Stimulated activated effector memory CD8-positive, alpha-beta T cell treated with anti-CD3 and anti-CD28 coated beads, Interleukin-12 subunit alpha, Interleukin-12 subunit beta, amount 100 ng/mL, for 72 hours (primary cell): ENCODE results near the gene OAS1.
"Not testable (repeated sequence)": the region's sequence is repeated elsewhere in the genome, so short reads cannot be mapped to it uniquely, and the experiment has no call there.

Source experiments
- ATAC-seq: fragments of 150-1000 bp; cut with Tn5 transposase; 2 replicates; pipeline ENCODE4 v1.10.0; 2021
- DNase-seq, 2 donors: peaks; one replicate each; pipeline ENCODE4 v3.0.0; 2021 to 2022; ENCODE audit warnings: low spot score in 2 of 2
- H3K27ac Mint-ChIP-seq: one replicate; pipeline ENCODE4 v1.8.0; 2022; ENCODE audit warnings: mild to moderate bottlenecking, mixed read lengths
- H3K36me3 Mint-ChIP-seq: one replicate; pipeline ENCODE4 v1.8.0; 2022; ENCODE audit warnings: mild to moderate bottlenecking, mixed read lengths
- H3K4me1 Mint-ChIP-seq: one replicate; pipeline ENCODE4 v1.8.0; 2022; ENCODE audit warnings: mixed read lengths
- H3K4me3 Mint-ChIP-seq: one replicate; pipeline ENCODE4 v1.8.0; 2022; ENCODE audit warnings: mild to moderate bottlenecking, mixed read lengths
- H3K9me3 Mint-ChIP-seq: one replicate; pipeline ENCODE4 v1.8.0; 2022; ENCODE audit warnings: mixed read lengths

Gene OAS1

DNA sequence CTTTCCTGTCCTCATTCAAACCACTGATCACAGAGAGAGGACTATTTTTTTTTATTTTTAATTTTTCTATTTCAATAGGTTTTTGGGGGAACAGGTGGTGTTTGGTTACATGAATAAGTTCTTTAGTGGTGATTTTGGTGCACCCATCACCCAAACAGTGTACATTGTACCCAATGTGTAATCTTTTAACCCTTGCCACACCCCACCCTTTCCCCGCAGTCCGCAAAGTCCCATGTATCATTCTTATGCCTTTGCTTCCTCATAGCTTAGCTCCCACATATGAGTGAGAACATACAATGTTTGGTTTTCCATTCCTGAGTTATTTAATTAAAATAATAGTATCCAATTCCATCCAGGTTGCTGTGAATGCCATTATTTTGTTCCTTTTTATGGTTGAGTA lies 7.1 kb downstream of the OAS1 start:
- not testable (repeated sequence) for DNase-seq, H3K27ac Mint-ChIP-seq, H3K4me3 Mint-ChIP-seq, H3K9me3 Mint-ChIP-seq, ATAC-seq
- peaks cover 16% of the 10 kb centered on the region for H3K4me1 Mint-ChIP-seq
- H3K36me3 Mint-ChIP-seq, result peaks cover 11% of the 10 kb centered on the region

DNA sequence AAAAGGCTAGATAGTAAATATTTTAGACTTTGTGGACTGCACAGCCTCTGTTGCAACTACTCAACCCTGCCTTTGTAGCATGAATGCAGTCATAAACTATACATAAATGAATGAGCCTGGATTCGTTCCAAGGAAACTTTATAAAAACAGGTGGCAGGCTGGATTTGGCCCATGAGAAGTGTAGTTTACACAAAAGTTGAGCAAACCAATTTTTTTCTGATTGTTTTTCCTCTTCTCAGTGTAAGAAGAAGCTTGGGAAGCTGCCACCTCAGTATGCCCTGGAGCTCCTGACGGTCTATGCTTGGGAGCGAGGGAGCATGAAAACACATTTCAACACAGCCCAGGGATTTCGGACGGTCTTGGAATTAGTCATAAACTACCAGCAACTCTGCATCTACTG lies 9.5 kb downstream of the OAS1 start:
- H3K36me3 Mint-ChIP-seq, result peaks cover 11% of the 10 kb centered on the region
- DNase-seq, result no peak

DNA sequence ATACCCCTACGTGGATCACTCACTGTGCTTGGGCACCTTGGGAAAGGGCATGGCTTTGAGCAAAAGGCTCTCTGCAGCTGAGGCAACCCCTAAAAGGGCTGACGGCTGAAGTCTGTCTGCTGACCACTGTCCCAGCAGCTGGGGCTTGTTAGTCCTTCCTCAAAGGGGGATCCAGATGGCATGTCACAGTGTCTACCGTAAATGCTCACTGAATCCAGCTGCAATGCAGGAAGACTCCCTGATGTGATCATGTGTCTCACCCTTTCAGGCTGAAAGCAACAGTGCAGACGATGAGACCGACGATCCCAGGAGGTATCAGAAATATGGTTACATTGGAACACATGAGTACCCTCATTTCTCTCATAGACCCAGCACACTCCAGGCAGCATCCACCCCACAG lies 12.4 kb downstream of the OAS1 start:
- no peak overlapping the region for H3K27ac Mint-ChIP-seq
- ATAC-seq (no peak), DNase-seq (no peak)
- no peaks in the 10 kb centered on the region for H3K4me1 Mint-ChIP-seq
- no peak overlapping the region for H3K4me3 Mint-ChIP-seq
- no peaks in the 10 kb centered on the region for H3K9me3 Mint-ChIP-seq
- peaks cover 11% of the 10 kb centered on the region for H3K36me3 Mint-ChIP-seq

More for the DNA sequence above, 9.5 kb downstream of the OAS1 start:
- Mint-ChIP-seq H3K4me1 (no peaks in the 10 kb centered on the region), H3K27ac (no peak overlapping the region), H3K9me3 (peaks cover 8% of the 10 kb centered on the region), H3K4me3 (no peak overlapping the region)
- ATAC-seq, result no peak

DNA sequence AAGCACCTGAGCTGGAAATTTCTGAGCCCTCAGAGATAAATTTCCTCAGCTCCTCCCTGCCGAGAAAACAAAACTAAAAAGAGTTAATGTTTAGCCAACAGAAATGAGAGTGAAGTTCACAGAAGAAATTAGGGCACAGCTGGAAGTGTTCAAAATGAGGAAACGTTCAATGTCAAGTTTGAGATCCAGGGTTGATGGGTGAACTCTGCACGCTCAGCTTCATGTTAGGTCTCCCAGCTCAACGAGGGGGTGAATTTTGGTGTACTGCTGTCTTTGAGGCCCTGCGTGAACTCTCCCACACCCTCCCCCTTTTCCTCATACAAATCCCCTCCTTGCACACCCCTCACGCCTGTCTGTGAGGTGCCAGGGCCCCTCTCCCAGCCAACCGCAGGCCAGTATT lies 18.2 kb downstream of the OAS1 start:
- H3K27ac Mint-ChIP-seq, result no peak overlapping the region
- H3K36me3 Mint-ChIP-seq, result no peaks in the 10 kb centered on the region
- no peaks in the 10 kb centered on the region for H3K9me3 Mint-ChIP-seq
- H3K4me3 Mint-ChIP-seq, result no peak overlapping the region
- H3K4me1 Mint-ChIP-seq, result no peaks in the 10 kb centered on the region
- ATAC-seq (no peak), DNase-seq (no peak)

DNA sequence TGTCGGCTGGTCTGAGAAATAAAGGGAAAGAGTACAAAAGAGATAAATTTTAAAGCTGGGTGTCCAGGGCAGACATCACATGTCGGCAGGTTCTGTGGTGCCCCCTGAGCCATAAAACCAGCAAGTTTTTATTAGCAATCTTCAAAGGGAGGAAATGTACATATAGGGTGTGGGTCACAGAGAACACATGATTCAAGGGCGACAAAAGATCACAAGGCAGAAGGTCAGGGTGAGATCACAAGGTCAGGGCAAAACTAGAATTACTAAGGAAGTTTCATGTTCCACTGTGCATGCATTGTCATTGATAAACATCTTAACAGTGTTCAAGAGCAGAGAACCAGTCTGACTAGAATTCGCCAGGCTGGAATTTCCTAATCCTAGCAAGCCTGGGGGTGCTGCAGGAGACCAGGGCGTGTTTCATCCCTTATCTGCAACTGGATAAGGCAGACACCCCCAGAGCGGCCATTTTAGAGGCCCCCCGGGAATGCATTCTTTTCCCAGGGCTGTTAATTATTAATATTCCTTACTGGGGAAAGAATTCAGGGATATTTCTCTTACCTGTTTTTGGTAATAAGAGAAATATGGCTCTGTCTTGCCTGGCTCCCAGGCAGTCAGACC lies 19.8 kb downstream of the OAS1 start:
- H3K27ac Mint-ChIP-seq, DNase-seq, H3K4me1 Mint-ChIP-seq, H3K4me3 Mint-ChIP-seq, H3K9me3 Mint-ChIP-seq, ATAC-seq, H3K36me3 Mint-ChIP-seq: not testable (repeated sequence)

- Mint-ChIP-seq H3K9me3 (no peaks in the 10 kb centered on the region), H3K27ac (no peak overlapping the region), H3K4me3 (no peak overlapping the region), H3K36me3 (no peaks in the 10 kb centered on the region), H3K4me1 (no peaks in the 10 kb centered on the region)
- no peak for ATAC-seq
- DNase-seq, result no peak
These were observed 20.7 kb downstream of the OAS1 start for GRCh38 chr12:112927475-112927874.

GRCh38 chr12:112927925-112928324 lies 21.2 kb downstream of the OAS1 start:
- Mint-ChIP-seq H3K4me1 (no peaks in the 10 kb centered on the region), H3K36me3 (no peaks in the 10 kb centered on the region), H3K9me3 (no peaks in the 10 kb centered on the region), H3K4me3 (no peak overlapping the region), H3K27ac (no peak overlapping the region)
- no peak for ATAC-seq
- DNase-seq, result no peak

DNA sequence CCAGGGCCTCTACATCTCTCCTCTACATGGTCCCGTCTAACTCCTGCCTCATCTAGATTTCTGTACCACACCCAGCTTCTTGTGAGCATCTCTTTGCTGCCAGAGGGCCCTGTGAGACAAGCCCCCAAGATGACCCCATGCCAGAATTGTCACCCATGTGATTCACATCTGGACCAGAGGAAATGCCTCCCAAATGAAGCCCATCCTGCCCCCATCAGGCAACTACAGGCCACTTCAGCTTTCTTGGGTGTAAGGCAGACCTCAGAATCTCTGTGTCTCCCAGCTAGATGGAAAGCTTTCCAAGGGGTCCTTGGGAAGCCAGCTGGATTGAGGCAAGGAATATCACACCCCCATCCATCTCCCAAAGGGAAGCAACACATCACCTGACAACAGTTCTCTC lies 22.2 kb downstream of the OAS1 start:
- no peak for DNase-seq
- no peaks in the 10 kb centered on the region for H3K36me3 Mint-ChIP-seq
- no peak overlapping the region for H3K4me3 Mint-ChIP-seq
- no peak for ATAC-seq
- no peaks in the 10 kb centered on the region for H3K4me1 Mint-ChIP-seq
- H3K27ac Mint-ChIP-seq, result no peak overlapping the region
- no peaks in the 10 kb centered on the region for H3K9me3 Mint-ChIP-seq

DNA sequence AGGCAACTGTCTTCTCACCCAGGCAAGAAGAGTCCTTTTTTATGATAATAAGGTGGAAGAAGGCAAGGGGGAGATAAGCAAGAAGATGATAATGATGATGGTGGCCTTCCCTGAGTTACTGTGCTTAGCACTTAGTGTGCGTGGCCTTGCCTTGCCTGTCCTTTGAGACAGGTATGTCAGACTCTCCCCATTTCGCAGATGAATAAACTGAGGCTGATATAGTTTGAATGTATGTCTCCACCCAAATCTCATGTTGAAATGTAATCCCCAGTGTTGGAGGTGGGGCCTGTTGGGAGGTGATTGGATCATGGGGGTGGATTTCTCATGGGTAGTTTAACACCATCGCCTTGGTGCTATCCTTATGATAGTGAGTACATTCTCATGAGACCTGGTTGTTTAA lies 23.0 kb downstream of the OAS1 start:
- DNase-seq (no peak), ATAC-seq (no peak)
- H3K4me3 Mint-ChIP-seq, result no peak overlapping the region
- H3K9me3 Mint-ChIP-seq, result no peaks in the 10 kb centered on the region
- H3K36me3 Mint-ChIP-seq, result no peaks in the 10 kb centered on the region
- no peak overlapping the region for H3K27ac Mint-ChIP-seq
- no peaks in the 10 kb centered on the region for H3K4me1 Mint-ChIP-seq

- peak overlapping the region; percentile 38 for H3K27ac Mint-ChIP-seq
- H3K9me3 Mint-ChIP-seq, result no peaks in the 10 kb centered on the region
- peak in 1 of 2 donors; percentile 30 for DNase-seq
- no peaks in the 10 kb centered on the region for H3K36me3 Mint-ChIP-seq
- peak; percentile 26 for ATAC-seq
- H3K4me1 Mint-ChIP-seq, result no peaks in the 10 kb centered on the region
- no peak overlapping the region for H3K4me3 Mint-ChIP-seq
These were observed 23.6 kb downstream of the OAS1 start for GRCh38 chr12:112930350-112930749.

DNA sequence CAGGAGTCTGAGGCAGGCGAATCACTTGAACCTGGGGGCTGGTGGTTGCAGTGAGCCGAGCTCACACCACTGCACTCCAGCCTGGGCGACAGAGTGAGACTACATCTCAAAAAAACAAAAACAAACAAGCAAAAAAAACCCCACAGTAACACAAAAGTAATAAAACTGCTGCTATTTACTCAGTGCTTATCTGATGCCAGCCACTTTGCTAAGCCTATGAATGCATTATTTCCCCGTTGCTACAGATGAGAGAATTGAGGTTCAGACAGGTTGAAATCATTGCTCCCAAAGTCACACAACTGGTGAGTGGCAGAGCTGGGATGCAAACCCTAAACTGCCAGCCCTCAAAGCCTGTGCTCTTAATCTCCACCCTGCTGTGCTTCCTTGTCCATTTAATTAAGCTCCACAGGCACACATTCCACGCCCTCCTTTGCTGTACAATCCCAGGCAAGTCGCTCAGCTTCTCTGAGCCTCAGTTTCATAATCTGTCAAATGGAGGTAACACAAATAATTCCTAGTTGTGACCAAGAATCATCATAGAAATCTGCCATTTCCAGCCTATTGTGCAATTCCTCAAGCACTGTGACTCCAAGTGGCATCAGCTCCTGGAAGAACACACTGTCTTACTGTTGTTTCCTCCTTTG lies 25.8 kb downstream of the OAS1 start:
- no peak overlapping the region for H3K27ac Mint-ChIP-seq
- H3K4me3 Mint-ChIP-seq, result no peak overlapping the region
- H3K4me1 Mint-ChIP-seq, result peaks cover 15% of the 10 kb centered on the region
- no peaks in the 10 kb centered on the region for H3K9me3 Mint-ChIP-seq
- no peaks in the 10 kb centered on the region for H3K36me3 Mint-ChIP-seq
- DNase-seq (peak in 1 of 2 donors; percentile 42), ATAC-seq (no peak)

DNA sequence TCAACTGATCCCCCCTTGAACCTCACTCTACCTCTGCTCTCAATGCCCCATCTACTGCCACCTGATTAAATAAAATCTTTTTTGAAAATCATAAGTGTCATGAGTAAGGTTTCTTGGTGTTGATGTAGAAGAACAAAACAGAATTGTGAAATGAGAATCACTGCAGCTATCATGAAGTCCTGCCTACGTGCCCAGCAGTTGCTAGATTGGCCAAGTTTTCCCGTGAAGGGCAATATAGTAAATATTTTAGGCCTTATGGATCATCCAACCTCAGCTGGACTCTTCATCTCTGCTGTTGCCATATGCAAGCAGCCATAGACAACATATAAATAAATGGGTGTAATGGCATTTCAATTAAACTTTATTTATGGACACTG lies 26.4 kb downstream of the OAS1 start:
- H3K4me3 Mint-ChIP-seq, result no peak overlapping the region

GRCh38 chr12:112936264-112936663 lies 29.5 kb downstream of the OAS1 start:
- peaks cover 41% of the 10 kb centered on the region for H3K4me1 Mint-ChIP-seq
- H3K27ac Mint-ChIP-seq, result peak overlapping the region; percentile 32
- H3K4me3 Mint-ChIP-seq, result no peak overlapping the region
- H3K36me3 Mint-ChIP-seq, result no peaks in the 10 kb centered on the region
- DNase-seq (no peak), ATAC-seq (no peak)
- H3K9me3 Mint-ChIP-seq, result no peaks in the 10 kb centered on the region

More for the DNA sequence above, 26.4 kb downstream of the OAS1 start:
- Mint-ChIP-seq H3K36me3 (no peaks in the 10 kb centered on the region), H3K9me3 (no peaks in the 10 kb centered on the region), H3K27ac (no peak overlapping the region), H3K4me1 (peaks cover 20% of the 10 kb centered on the region)
- ATAC-seq, result no peak
- peak in 1 of 2 donors; percentile 20 for DNase-seq

- H3K9me3 Mint-ChIP-seq, result no peaks in the 10 kb centered on the region
- ATAC-seq (no peak), DNase-seq (peak in 1 of 2 donors; percentile 2)
- H3K4me1 Mint-ChIP-seq, result peaks cover 41% of the 10 kb centered on the region
- peak overlapping the region; percentile 32 for H3K27ac Mint-ChIP-seq
- H3K36me3 Mint-ChIP-seq, result no peaks in the 10 kb centered on the region
- H3K4me3 Mint-ChIP-seq, result peak overlapping the region; percentile 80
These were observed 30.2 kb downstream of the OAS1 start for GRCh38 chr12:112936927-112937326.

- peak within 1 kb of the TSS; percentile 88 for H3K27ac Mint-ChIP-seq
- H3K4me3 Mint-ChIP-seq, result peak within 1 kb of the TSS; percentile 80
- peaks cover 41% of the 10 kb centered on the region for H3K4me1 Mint-ChIP-seq
- no peaks in the 10 kb centered on the region for H3K9me3 Mint-ChIP-seq
- H3K36me3 Mint-ChIP-seq, result no peaks in the 10 kb centered on the region
- DNase-seq (peak; percentile 24 to 81), ATAC-seq (peak; percentile 74)
These were observed 31.3 kb downstream of the OAS1 start, which contains the start of gene OAS3 for GRCh38 chr12:112937741-112938719. TSS of gene OAS3 (plus strand) at chr12:112938474. CDS start at chr12:112938531, 57 bp downstream.
